ENCODE measurements around the gene TRPC4.
"Not testable (repeated sequence)": the region's sequence is repeated elsewhere in the genome, so short reads cannot be mapped to it uniquely, and the experiment has no call there.

Gene TRPC4

GRCh38 chr13:37597477-37598025, 272.0 kb downstream of the TRPC4 start:
- no peak for DNase-seq

GRCh38 chr13:37596805-37597204, 272.8 kb downstream of the TRPC4 start:
- no peak for DNase-seq

GRCh38 chr13:37595162-37595561, 274.4 kb downstream of the TRPC4 start:
- no peak for DNase-seq

- DNase-seq: no peak
Measured at GRCh38 chr13:37594550-37594949, 275.0 kb downstream of the TRPC4 start.

GRCh38 chr13:37589381-37589780, 280.2 kb downstream of the TRPC4 start:
- DNase-seq: not testable (repeated sequence)

GRCh38 chr13:37587236-37587635, 282.3 kb downstream of the TRPC4 start:
- no peak for DNase-seq
